HG03135 (cell line): ENCODE data around the gene OR10R2.

Source experiments
- ATAC-seq: cut with Tn5 transposase; IDR thresholded peaks from one replicate; pipeline ENCODE4 v1.9.1; 2021; ENCODE audit warnings: mild to moderate bottlenecking, moderate library complexity; ENCODE audit not compliant: unreplicated experiment

OR10R2 gene

DNA sequence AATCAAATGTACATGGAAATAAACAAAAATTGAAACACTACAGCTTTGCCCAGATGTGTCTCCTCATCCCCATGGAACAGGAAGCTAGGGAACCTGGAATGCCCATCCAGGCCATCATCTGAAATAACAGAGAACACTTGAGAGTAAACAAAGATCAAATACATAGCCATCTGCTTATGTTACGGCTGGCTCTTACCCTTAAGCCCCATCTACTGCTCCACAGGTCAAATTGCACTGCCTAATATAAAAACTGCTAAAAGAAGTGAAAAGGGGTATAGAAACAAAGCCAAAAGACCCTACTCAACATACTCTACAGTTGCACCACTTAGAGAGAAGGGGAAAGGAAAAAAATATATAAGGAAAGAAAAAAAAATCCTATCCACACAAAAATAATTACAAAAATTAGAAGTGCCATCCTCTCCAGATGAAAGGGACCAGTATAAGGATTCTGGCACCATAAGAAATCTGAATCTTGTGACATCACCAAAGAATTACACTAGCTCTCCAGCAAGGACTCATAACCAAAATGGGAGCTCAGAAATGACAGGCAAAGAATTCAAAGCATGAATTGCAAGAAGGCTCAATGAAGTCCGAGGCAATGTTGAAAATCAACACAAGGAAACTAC lies 55.3 kb downstream of the OR10R2 start:
- no peak for ATAC-seq
